IPS-NIHi11 (cell line): Measurements from ENCODE around the gene PEX11B.

ENCODE experiments used
- DNase-seq: peaks from one replicate; pipeline ENCODE4 v3.0.0; 2012; ENCODE audit warnings: mixed read lengths, low spot score

PEX11B gene

DNA sequence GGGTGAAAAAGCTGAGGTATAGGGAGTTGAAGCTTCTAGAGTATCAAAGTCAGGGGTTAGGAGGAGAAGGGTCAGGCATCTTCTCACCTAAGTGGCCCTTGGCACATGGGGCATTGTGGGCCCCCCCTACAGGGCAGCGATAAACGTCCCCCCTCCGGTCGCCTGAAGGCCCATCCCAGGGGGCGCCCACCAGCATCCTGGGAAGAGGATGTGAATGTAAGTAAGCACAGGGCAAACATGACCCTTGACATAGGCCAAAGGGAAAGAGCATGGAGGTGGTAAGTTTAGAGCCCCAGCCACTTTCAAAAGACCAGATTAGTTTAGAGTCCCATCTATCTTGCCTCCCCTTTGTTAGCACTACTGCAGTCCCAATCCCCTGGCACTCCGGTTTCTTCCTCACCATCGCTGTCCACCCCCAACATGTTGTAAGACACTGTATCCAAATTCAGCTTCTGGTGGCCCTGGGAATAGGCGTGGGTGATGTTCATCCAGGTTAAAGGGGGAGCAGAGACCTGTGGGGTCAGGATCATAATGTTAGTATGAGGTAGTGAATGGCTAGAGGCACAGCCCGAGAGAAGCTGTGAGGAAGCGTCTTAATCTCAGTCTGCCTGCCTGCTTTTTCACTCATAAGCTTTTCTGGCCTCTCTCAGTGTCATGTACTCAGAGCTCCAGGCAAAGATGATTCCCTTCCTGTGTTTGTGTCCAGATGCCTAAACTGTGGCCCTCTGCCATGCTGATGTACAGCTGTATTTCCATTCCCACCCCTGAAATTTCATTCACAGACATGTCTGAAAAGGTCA, 11.4 kb downstream of the PEX11B start:
- DNase-seq, result no peak

DNA sequence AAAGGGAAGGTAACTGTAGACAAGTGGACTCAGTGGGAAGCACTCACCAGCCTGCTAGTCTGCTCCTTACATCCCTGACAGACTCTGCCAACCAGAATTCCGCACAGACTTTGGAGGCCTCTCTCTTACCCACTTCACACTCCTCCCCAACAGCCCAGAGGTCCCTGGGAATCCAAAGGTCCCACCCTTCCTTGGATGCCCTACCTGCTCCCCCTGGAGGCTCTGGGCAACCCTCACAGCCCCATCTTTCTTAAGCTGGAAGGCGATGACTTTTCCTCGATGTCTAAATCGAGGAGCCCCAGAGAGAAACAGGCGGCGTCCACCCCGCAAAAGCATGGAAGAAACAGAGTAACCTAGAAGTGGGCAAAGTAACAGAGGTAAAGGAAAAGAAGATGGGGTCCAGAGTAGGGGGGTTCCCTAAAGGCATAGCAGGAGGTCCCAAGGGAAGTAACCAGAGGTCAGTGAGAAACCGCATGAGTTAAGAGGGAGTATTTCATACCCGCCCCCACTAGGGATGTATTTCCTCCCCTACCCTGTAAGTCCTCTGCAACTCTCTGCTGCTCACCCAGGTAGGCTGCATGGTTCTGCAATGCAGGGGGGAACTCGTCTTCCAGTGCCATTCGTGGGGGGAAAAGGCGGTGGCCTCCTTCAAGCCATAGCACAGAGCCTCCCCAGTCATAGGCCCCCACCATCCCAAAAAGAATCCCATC, 17.1 kb downstream of the PEX11B start:
- no peak for DNase-seq

DNA sequence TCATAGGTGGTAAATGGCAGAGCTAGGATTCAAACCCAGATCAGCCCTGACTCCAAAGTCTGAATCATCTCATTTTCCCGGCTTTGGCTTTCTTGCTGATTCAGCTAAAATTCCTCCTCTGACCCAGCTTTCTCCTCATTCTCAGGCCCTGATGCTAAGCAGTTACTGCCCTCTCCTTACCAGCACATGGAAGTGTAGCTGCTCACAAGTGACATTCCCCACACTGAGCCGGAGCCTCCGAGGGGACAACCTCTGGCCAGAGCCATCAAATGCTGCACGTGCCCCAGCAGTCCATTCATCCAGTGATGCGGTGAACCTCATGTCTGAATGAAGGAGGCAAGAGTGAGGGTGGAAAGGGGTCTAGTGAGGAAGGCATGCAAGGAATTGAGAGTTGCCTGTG, 19.8 kb downstream of the PEX11B start:
- DNase-seq, result no peak

GRCh38 chr1:145897969-145898368, 20.5 kb downstream of the PEX11B start:
- DNase-seq, result no peak

GRCh38 chr1:145895471-145895870, 23.0 kb downstream of the PEX11B start:
- no peak for DNase-seq

DNA sequence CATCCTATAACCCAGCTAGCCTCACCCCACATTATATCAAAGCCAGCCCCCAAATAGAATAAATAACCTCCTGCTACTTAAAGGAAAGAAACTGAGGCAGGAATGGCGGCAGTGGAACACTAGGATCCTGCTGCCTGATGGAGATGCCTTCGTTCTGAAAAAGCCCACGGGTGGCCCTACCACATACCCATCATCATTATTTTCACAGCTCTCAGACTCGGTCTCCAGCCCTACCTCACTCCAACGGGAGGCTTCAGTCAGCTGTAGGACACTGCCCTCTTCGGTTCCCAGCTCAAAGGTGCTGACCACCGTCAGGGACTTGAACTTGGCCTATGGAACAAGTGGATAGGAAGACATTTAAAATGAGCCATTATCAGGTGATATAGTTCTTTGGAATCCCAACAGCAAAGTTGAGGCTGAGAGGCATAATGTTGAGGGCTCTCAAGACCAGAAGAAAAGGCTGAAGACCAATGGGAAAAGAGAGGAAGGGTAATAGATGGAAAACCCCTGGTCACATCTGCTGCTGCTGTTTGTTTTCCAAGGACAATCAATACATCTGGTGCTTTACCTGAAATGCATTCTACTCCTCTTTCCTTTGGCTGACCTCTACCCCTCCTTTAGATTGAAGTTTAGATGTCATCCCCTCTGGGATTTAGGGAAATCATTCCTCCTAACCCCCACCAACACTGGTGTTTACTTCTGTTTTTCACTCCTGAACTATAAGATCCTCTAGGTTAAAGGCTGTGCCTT, 25.0 kb downstream of the PEX11B start:
- no peak for DNase-seq

DNA sequence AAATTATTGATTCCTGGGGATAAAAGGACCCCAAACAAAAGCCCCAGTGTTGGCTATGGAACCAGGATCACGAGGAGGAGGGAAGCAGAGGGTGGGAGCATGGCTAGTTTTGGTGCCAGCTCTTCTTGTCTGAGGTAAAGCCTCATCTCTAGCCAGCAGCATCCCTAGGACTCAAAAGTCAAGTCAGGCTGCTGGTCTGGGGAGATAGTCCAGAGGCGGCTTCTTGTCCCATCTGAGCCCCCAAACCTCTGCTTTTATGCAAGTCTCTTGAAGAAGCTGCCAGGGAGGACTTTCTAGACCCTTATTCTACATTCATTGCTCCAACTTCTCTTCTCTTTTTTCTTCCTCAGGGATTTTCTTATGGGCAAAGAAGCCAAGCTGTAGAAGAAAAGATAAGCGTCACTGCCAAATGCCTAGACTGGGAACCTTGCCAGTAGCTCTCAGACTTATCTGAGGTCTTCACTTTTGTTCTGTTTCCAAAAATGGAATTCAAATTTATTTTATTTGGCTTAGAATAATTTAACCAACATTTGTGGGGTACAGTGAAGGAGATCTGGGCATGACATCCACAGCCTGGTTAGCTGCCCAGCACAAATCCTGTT, 25.9 kb downstream of the PEX11B start:
- no peak for DNase-seq

DNA sequence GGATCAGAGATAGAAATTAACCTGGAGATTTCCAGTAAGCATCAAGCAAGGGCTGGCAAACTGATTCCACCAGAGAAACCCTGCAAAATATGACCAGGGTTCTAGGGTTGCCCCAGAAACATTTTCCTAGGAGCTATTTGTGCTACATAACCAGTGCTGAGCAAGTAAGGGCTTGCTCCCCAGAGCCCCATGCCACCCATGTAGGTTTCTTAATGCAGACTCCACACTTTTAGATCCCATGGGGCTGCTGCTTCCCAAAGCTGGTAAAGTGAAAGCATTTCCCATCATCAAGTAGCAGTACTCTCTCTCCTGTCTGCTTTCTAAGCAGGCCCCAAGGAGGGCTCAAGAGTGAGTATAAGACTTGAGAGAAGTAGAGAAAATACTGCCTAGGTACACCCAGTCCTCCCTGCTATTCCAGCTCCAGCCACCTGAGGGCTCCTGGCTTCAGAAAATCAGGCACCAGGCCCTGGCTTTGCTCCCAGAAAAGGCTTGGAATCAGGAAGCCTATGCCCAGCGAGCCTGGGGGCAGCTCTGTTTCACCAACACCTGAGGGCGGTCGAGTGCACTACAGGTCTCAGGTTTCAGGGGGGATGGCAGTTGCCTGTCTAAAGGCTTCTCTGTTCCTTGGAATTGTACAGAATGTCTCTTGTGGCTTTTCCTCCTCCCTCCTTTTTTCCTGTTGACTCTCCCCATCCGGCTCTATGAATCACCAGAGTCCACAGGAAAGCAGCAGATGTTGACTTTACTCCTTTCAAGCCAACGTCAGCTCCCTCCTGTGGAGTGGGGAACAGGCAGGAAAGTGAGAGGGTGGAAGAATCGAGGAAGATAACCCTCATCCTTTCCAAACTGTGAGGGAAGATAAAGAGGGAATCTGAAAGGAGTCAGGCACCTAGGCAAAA, 26.7 kb downstream of the PEX11B start:
- peak; percentile 98 for DNase-seq

DNA sequence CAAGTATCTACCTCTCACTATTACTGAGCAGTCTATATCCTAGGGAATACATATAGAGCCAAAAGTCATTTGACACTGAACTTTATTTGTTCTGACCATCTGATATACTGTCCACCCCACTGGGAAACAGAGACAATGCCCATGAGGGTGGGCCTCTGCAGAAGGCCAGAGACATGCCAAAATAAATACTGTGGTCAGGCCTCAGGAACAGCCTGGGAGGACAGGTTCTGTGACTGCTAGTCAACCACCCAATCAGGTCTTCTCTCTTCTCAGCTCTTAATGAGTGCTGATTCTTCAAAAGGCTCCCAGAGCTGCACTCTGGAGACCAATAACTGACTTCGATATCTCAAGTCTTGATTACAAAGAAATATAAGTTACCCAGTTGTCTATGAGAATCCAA, 27.4 kb downstream of the PEX11B start:
- DNase-seq, result no peak

DNA sequence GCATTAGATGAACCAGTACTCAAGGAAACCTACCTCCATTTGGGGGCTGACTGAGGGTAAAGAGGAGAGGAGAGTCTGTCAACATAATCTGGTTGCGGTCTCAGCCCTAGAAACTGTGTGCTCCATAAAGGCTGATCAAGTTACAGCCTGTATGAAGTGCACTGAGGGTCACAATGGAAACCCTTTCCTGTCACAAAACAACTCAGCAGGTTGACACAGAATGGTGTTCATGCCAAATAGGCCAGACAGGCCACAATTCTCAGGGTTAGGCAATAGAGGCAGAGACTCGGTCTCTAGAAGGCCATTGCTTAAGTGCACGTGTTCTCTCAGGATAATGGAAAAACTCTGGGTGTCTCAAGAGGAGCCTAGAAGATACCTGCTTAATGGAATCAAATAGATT, 28.8 kb downstream of the PEX11B start:
- no peak for DNase-seq

DNA sequence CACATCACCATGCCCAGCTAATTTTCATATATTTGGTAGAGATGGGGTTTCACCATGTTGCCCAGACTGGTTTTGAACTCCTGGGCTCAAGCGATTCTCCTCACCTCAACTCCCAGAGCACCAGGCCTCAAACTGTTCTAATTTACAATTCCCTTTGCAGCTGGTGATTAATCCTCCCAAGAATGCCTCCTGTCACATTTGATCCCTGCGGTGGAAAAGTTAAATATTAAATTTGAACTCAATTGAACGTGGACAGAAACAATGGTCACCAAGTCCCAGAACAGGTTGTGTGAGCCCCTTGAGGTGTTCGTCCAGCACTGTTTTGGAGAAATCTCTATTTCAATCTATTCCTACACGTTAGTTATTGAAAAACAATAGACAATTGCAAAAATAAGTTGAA, 30.9 kb downstream of the PEX11B start:
- DNase-seq, result no peak

DNA sequence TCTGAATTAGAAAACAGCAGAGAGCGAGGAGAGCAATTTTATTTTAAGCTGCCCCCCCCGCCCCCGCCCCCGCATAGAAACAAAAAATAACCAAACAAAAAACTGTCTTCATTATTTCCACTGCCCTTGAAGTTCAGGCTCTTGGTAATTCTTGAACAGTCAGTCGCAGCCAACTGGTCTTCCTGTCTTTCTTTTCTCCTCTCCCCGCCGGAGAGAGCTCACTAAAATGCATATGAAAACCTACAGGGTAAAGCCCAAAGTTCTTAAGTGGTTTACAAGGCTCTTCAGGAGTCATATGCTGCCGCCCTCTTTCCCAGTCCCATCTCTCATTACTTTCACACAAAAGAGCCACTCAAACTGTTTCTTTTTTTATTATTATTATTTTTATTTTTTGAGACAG, 31.7 kb downstream of the PEX11B start:
- DNase-seq, result no peak

DNA sequence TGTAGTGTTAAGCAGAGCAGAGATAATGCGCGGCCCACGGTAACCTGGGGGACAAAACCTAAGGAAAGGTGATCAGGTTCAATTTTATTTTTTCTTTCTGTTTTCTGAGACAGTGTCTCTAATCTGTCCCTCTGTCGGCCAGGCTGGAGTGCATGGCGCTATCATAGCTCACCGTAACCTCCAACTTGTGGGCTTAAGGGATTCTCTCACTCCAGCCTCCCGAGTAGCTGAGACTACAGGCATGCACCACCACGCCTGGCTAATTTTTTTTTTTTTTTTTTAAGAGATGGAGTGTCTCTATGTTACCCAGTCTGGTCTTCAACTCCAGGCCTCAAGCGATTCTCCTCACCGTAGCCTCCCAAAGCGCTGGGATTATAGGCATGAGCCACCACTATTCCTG, 32.1 kb downstream of the PEX11B start:
- no peak for DNase-seq

DNA sequence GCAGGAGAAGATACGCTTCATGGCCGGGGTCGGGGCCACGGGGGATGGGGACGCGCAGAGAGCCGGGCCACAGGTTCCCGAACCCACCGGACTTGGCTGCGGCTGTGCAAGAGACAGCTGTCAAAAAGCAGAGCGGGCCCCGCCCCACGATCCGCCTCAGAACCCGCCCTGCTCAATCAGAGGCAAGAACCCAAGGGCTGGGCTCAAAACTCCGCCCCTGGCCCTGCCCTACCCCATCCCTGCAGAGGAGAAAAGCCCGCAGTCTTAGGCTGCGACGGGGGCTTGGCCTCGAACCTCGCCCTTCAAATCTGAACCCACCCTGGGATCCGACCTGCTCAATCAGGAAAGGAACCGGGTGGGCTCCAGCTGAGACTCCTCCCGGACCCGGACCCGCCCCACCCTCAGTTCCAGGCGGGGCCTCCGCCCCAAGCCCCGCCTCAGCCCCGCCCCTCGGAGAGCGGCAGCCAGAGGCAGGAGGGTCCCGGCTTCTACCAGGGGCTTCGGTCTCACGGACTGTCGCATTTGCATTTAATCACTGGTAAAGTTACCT, 32.7 kb downstream of the PEX11B start, which contains the start of gene ANKRD35:
TSS of gene ANKRD35 (minus strand) at position 129 of the 550 bp plus-strand sequence. CDS start at position 21, 108 bp downstream.
- DNase-seq, result peak; percentile 96

DNA sequence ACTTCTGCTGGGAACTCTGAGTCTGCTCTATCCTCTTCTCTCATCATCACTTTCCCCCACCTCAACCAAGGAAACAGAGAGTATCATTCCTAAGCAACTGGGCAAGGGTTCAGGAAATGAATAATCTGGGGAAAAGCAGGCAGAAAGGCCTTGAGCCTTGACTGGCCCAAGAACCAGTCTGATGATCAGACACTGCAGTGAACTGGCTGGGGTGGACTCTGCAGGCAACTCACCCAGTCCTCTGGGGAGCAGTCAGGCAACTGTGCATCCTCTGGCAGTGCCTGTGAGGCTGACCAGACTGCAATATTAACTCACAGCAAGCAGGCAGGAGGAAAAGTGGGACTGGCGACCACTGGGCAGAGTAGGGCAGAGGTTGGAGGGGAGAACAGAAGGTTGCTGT, 33.8 kb downstream of the PEX11B start:
- no peak for DNase-seq

- DNase-seq, result no peak
Observed at GRCh38 chr1:145879775-145880174, 38.7 kb downstream of the PEX11B start.

DNA sequence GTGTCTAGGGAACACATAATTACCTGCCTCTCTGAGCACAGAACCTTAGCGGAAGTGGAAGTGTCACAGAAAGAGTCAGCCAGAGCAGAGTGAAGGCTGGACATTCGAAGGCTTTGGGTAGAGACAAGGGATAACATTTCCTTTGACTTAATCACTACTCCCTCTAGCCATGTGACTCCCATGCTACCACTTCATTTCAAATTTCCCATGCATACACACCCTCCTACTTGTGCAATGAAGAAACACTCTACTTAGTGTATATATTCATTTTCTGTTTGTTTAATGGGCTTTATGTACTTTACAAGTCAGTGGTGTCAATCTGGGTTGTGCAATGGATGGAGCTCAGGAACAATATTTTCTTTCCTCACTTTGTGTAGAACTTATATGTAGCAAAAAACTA, 39.8 kb downstream of the PEX11B start:
- no peak for DNase-seq

DNA sequence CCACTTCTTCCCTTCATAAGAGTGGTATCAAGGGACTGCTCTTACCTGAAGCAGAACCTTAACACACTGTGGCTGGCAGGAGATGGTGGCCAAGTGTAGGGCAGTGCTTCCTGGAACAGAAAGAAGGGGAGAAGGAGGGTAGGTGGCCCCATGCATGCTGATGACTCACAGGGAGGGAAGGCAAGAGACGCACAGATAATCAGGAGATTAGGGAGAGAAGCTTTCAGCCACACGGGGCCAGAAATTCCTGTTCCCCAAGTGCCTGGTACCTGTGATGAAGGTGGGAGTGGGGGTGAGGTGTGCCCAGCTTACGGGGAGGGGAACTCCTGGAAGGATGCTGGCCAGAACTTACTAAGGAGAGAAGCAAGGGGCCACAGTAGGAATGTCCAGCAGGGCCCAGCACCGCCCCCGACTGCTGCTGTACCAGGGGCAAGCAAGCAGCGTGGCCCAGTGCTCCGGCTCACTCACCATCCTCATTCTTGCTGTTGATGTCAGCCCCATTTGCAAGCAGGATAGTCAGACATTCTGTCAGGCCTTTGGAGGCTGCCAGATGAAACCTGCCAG, 40.5 kb downstream of the PEX11B start:
- DNase-seq, result no peak

GRCh38 chr1:145874646-145875045, 43.9 kb downstream of the PEX11B start:
- DNase-seq, result no peak
